HG03196 (cell line): ENCODE data around the gene INSC.

ENCODE experiments used
- ATAC-seq: cut with Tn5 transposase; IDR thresholded peaks from one replicate; pipeline ENCODE4 v1.9.1; 2021; ENCODE audit not compliant: unreplicated experiment

Gene INSC

DNA sequence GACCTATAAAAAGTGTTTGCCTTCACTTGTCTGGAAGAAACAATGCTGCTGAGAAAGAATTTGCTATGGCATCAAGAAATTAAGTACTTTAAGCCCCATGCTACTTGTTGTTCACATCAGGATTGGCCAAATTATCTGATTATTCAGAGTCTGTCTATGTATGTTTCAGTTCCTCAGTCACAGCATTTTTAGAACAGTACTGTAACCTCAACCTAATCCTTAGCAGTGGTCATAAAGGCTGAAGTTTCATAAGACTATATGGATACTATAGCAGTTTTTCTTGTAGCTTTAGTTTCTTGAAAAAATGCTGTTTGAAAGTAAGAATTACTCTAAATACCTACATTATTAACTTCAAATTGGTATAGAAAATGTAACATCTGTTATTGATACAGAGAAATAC lies 153.9 kb downstream of the INSC start:
- no peak for ATAC-seq

DNA sequence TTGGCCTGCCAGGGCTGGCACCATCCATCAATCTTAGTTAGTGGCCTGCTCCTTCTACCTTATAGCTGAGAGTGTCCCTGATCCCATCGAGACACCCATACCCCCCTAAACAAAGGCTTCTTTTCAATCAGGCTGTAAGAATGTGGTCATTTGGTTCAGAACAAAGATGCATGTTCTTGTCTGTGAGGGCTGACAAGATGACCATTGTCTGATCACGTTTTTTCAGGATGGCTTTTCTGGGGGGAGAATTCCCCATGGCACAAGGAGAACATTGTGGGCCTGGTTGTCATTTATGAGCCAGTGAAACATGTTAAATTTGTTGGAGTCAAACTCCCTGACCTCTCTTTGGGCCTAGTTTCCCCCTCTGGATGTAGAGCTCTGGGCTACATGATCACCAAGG lies 160.4 kb downstream of the INSC start:
- no peak for ATAC-seq

DNA sequence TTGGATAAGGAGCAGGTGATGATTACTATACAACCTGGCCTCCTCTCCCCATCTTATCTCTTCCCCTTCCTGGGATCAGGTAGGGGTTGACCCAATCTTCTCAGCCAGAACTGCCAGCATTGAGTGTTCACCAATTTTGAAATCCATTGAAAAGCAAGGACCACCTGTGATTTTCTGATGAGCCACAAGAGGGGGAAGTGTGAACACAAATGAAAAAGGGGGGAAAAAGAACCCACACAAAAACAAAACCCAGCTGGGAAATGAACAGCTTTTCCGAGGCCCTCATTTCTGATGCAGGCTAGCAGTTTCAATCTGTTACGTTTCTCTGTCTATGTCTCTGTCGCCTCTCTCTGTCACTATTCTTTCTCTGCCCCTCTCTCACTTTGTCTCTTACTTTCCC lies 161.9 kb downstream of the INSC start:
- no peak for ATAC-seq

- ATAC-seq: no peak
Measured at GRCh38 chr11:15278128-15278527, 163.4 kb downstream of the INSC start.

GRCh38 chr11:15280393-15280792 lies 165.7 kb downstream of the INSC start:
- no peak for ATAC-seq

DNA sequence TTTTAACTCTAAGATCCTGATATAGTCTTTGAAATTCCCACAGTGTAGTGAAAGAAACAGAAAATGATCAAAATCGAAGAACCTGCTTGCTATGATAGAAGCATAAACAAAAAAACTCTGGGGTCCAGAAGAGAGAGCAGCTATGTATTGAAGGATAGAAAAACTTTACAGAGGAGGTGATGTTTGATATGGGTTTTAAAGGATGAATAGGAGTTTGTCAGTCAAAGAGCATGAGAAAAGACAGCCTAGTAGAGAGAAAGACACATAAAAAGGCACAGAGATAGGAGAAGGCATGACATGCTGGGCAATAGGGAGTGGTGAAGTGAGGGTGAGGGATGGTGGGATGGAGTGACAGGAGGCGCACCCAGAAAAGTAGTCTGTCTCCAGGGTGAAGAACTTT lies 168.0 kb downstream of the INSC start:
- ATAC-seq: no peak

GRCh38 chr11:15286465-15286864 lies 171.7 kb downstream of the INSC start:
- no peak for ATAC-seq

GRCh38 chr11:15288863-15289262 lies 174.1 kb downstream of the INSC start:
- ATAC-seq: no peak

DNA sequence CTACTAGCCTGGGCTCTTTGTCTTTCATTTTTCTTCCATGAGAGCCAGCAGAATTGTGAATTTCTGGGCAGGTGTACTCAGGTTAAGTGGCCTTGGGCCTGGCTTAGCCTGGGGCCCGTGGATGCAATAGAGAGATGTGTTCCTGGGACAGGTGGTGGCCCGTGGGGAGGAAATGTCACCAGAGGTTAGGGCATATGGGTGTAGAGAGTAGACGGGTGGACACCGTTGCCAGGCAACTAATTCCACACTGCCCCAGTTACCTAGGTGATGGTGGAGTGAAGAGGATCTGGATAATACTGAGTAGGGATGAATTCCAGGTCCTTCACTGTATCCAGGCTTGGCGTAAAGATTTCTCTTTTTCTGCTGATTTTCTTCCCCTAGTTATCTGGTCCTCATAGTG lies 175.0 kb downstream of the INSC start:
- no peak for ATAC-seq

- ATAC-seq: no peak
Measured at GRCh38 chr11:15291885-15292284, 177.2 kb downstream of the INSC start.

DNA sequence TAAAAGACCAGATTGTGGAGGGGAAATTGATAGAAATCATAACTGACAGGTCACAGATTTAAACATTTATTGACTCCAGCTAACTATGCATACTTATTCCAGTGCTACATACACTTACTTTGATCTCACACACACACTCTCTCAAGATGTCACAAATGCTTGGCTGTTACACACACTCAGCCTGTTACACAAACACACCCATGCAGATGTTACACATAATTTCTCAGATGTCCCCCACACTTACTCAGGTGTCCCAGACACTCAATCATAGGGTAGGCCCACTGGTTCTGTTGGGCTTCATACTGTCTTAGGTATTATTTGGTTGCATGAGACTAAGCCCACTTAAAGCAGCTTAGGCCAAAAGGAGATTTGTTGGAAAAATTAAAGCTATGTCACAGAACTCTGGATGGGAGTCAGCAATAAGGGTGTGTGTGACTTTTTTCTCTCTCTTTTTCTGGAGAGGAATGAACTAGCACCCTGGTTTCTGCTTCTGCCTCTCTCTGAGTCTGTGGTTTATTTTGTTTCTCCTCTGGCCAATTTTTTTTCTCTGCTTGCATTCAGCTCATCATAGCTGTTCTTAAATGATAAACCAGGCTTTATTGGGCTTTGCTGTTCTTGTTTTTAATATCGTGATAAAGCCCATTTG lies 179.4 kb downstream of the INSC start:
- no peak for ATAC-seq

DNA sequence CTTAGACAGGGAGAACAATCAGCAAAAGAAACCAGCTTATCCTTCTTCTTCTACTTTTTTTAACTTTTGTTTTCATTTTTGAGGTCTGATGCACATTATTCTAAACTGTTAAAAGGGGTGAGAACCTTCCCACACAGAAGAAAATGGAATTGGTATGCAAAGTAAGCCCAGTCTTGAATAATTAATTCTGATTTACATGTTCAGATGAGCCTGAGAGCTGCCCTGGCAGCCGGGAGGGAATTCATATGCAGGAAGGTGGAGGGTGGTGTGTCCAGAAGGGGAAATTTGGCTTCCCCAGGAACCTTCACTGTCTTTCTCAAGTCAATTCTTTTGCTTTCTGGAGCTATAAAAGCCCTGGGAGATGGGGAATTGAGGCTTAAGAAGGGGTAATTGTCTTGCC lies 181.0 kb downstream of the INSC start:
- no peak for ATAC-seq
